ENCODE data around the gene ABCC2.

ABCC2 gene

GRCh38 chr10:99760321-99760720, 22.1 kb upstream of the ABCC2 start:
- Histone ChIP-seq H3K4me1 (ENCODE audit: low read length) (no peaks in the 10 kb centered on the region), H3F3A (ENCODE audit: insufficient read depth, low read length) (no peaks in the 10 kb centered on the region), H3K79me2 (ENCODE audit: low read length) (no peaks in the 10 kb centered on the region), H3K4me2 (ENCODE audit: low read depth, low read length) (no peak overlapping the region), H4K20me1 (ENCODE audit: insufficient read depth, low read length) (no peaks in the 10 kb centered on the region), H2AFZ (ENCODE audit: low read length) (no peak overlapping the region), H3K36me3 (replicated peaks; ENCODE audit: insufficient read depth, low read length) (no peaks in the 10 kb centered on the region), H3K9me2 (replicated peaks; ENCODE audit: insufficient read depth, low read length) (no peaks in the 10 kb centered on the region), H3K9ac (ENCODE audit: low read length) (no peak overlapping the region), H3K4me3 (ENCODE audit: low read length) (no peak overlapping the region), H3K9me3 (replicated peaks; ENCODE audit: insufficient read depth, low read length) (no peaks in the 10 kb centered on the region), H3K27me3 (replicated peaks; ENCODE audit: insufficient read depth, low read length) (no peaks in the 10 kb centered on the region), H3K27ac (ENCODE audit: low read length) (no peak overlapping the region)
- TF ChIP-seq CTCF (IDR thresholded peaks at IDR 0.05; ENCODE audit: low read length) (no peak), EZH2phosphoT487 (IDR thresholded peaks at IDR 0.05; ENCODE audit: low read length) (no peak), EZH2 (optimal IDR thresholded peaks at IDR 0.05; ENCODE audit: low read depth, low read length) (no peak)
- DNase-seq, result no peak

GRCh38 chr10:99761365-99761764, 21.1 kb upstream of the ABCC2 start:
- Histone ChIP-seq H3K79me2 (ENCODE audit: low read length) (no peaks in the 10 kb centered on the region), H3K4me2 (ENCODE audit: low read depth, low read length) (no peak overlapping the region), H3K9ac (ENCODE audit: low read length) (no peak overlapping the region), H3K9me2 (replicated peaks; ENCODE audit: insufficient read depth, low read length) (no peaks in the 10 kb centered on the region), H3K36me3 (replicated peaks; ENCODE audit: insufficient read depth, low read length) (no peaks in the 10 kb centered on the region), H3K27ac (ENCODE audit: low read length) (no peak overlapping the region), H3K9me3 (replicated peaks; ENCODE audit: insufficient read depth, low read length) (no peaks in the 10 kb centered on the region), H3K4me3 (ENCODE audit: low read length) (no peak overlapping the region), H3K4me1 (ENCODE audit: low read length) (no peaks in the 10 kb centered on the region), H4K20me1 (ENCODE audit: insufficient read depth, low read length) (no peaks in the 10 kb centered on the region), H2AFZ (ENCODE audit: low read length) (no peak overlapping the region), H3F3A (ENCODE audit: insufficient read depth, low read length) (no peaks in the 10 kb centered on the region), H3K27me3 (replicated peaks; ENCODE audit: insufficient read depth, low read length) (no peaks in the 10 kb centered on the region)
- TF ChIP-seq EZH2 (optimal IDR thresholded peaks at IDR 0.05; ENCODE audit: low read depth, low read length) (no peak), CTCF (IDR thresholded peaks at IDR 0.05; ENCODE audit: low read length) (no peak), EZH2phosphoT487 (IDR thresholded peaks at IDR 0.05; ENCODE audit: low read length) (no peak)
- no peak for DNase-seq

- H3K27ac ChIP-seq (ENCODE audit: low read length), result no peak overlapping the region
- H3K9me3 ChIP-seq (replicated peaks; ENCODE audit: insufficient read depth, low read length), result no peaks in the 10 kb centered on the region
These were observed 16.7 kb upstream of the ABCC2 start for GRCh38 chr10:99765672-99766301.

More at GRCh38 chr10:99765672-99766301, 16.7 kb upstream of the ABCC2 start:
- Histone ChIP-seq H3K36me3 (replicated peaks; ENCODE audit: insufficient read depth, low read length) (no peaks in the 10 kb centered on the region), H3K4me2 (ENCODE audit: low read depth, low read length) (no peak overlapping the region), H3K79me2 (ENCODE audit: low read length) (no peaks in the 10 kb centered on the region), H3K9me2 (replicated peaks; ENCODE audit: insufficient read depth, low read length) (no peaks in the 10 kb centered on the region), H4K20me1 (ENCODE audit: insufficient read depth, low read length) (no peaks in the 10 kb centered on the region), H2AFZ (ENCODE audit: low read length) (no peak overlapping the region), H3F3A (ENCODE audit: insufficient read depth, low read length) (no peaks in the 10 kb centered on the region), H3K27me3 (replicated peaks; ENCODE audit: insufficient read depth, low read length) (no peaks in the 10 kb centered on the region), H3K9ac (ENCODE audit: low read length) (no peak overlapping the region), H3K4me3 (ENCODE audit: low read length) (no peak overlapping the region), H3K4me1 (ENCODE audit: low read length) (no peaks in the 10 kb centered on the region)
- TF ChIP-seq EZH2 (optimal IDR thresholded peaks at IDR 0.05; ENCODE audit: low read depth, low read length) (no peak), EZH2phosphoT487 (IDR thresholded peaks at IDR 0.05; ENCODE audit: low read length) (no peak), CTCF (IDR thresholded peaks at IDR 0.05; ENCODE audit: low read length) (no peak)
- DNase-seq, result no peak

Data from MM.1S (cell line).